Neural progenitor cell (in vitro differentiated cells): Measurements from ENCODE around the gene CLSTN2. TPM values are rescaled to one million over a fixed set of nuclear protein-coding genes. Genes with fewer than 3 reads are reported as not detected.

Experiments used
- DNase-seq: peaks from one replicate; pipeline ENCODE4 v3.0.0-alpha.2; 2016; ENCODE audit warnings: low spot score
- H2AFZ ChIP-seq: fragments of 200-600 bp; sonication (generic); replicated peaks from 2 replicates; pipeline ENCODE4 v1.6.1; 2016; ENCODE audit warnings: antibody characterized with exemption
- H3F3A ChIP-seq: fragments of 200-600 bp; sonication (generic); 2 replicates; pipeline ENCODE4 v1.6.1; 2016; ENCODE audit warnings: antibody characterized with exemption, low read depth
- H3K27ac ChIP-seq: fragments of 200-600 bp; sonication (generic); 2 replicates; pipeline ENCODE4 v1.5.1; 2016; ENCODE audit warnings: mild to moderate bottlenecking
- H3K27me3 ChIP-seq: fragments of 200-600 bp; sonication (generic); 2 replicates; pipeline ENCODE4 v1.6.1; 2016; ENCODE audit warnings: mild to moderate bottlenecking, moderate library complexity
- H3K36me3 ChIP-seq: fragments of 200-600 bp; sonication (generic); 2 replicates; pipeline ENCODE4 v1.5.1; 2016
- H3K4me1 ChIP-seq: fragments of 200-600 bp; sonication (generic); 2 replicates; pipeline ENCODE4 v1.6.1; 2016; ENCODE audit warnings: mixed run types
- H3K4me2 ChIP-seq: fragments of 200-600 bp; sonication (generic); 2 replicates; pipeline ENCODE4 v1.6.1; 2016
- H3K4me3 ChIP-seq: fragments of 200-600 bp; sonication (generic); 2 replicates; pipeline ENCODE4 v1.5.1; 2016
- H3K79me2 ChIP-seq: fragments of 200-600 bp; sonication (generic); 2 replicates; pipeline ENCODE4 v1.6.1; 2016; ENCODE audit warnings: low read depth
- H3K9ac ChIP-seq: fragments of 200-600 bp; sonication (generic); 2 replicates; pipeline ENCODE4 v1.6.1; 2016
- H3K9me3 ChIP-seq: fragments of 200-600 bp; sonication (generic); 2 replicates; pipeline ENCODE4 v1.5.1; 2016; ENCODE audit warnings: low read depth
- H4K20me1 ChIP-seq: fragments of 200-600 bp; sonication (generic); 2 replicates; pipeline ENCODE4 v1.6.1; 2016; ENCODE audit warnings: low read depth
- H3K27ac Mint-ChIP-seq: 3 replicates; pipeline ENCODE4 v1.8.0; 2021; ENCODE audit warnings: mixed read lengths
- H3K27me3 Mint-ChIP-seq: 2 replicates; pipeline ENCODE4 v1.8.0; 2022; ENCODE audit warnings: low read depth, mild to moderate bottlenecking, inconsistent platforms, moderate library complexity, mixed read lengths; ENCODE audit not compliant: insufficient read depth
- H3K36me3 Mint-ChIP-seq: 3 replicates; pipeline ENCODE4 v1.8.0; 2021; ENCODE audit warnings: mixed read lengths
- H3K4me1 Mint-ChIP-seq: 3 replicates; pipeline ENCODE4 v1.8.0; 2021; ENCODE audit warnings: mixed read lengths
- H3K4me3 Mint-ChIP-seq: 3 replicates; pipeline ENCODE4 v1.8.0; 2021; ENCODE audit warnings: mild to moderate bottlenecking, moderate library complexity, mixed read lengths
- H3K9me3 Mint-ChIP-seq: 3 replicates; pipeline ENCODE4 v1.8.0; 2020; ENCODE audit warnings: mixed read lengths
- EZH2 ChIP-seq: fragments of 200-600 bp; sonication (generic); IDR thresholded peaks from 2 replicates; pipeline ENCODE4 v1.6.1; 2017; ENCODE audit warnings: antibody characterized with exemption, mild to moderate bottlenecking, moderate library complexity
- EZH2phosphoT487 ChIP-seq: fragments of 200-600 bp; sonication (generic); IDR thresholded peaks from 2 replicates; pipeline ENCODE4 v1.6.1; 2017; ENCODE audit warnings: antibody characterized with exemption
- total RNA-seq: library from RNA; depleted of rRNA; stranded (reverse); fragments of >200 nt; gene quantifications from 2 replicates; pipeline ENCODE4 v1.2.3, GENCODE V29; 2015; ENCODE audit warnings: low replicate concordance
- TF ChIP-seq, protein P1 (sequence below): fragments of 200-600 bp; sonication (generic); IDR thresholded peaks from 2 replicates; pipeline ENCODE4 v1.5.1; 2017; ENCODE audit warnings: antibody characterized with exemption, mild to moderate bottlenecking

Gene CLSTN2
- total RNA-seq, 1 donor from 2014 or later = 0.22 TPM

DNA sequence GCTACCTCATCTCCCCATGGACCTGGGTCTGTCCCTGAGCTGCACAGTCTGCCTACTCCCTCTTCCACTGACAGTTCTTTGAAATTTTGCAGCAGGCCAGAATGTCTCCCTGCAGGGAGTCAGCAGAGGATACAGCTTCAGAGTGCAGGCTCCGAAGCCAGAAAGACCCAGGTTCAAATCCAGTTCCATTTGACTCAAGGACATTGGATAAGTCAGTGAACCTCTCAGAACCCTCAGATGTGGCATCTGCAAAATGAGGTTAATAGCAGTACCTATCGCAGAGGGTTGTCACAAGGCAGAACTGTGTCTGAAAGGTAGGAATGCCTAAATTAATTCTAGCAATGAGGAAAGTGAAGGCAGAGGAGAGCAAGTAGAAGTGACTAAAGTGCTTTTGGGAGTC lies 498.4 kb downstream of the CLSTN2 start:
- no peaks in the 10 kb centered on the region for H3K9me3 Mint-ChIP-seq
- no peak overlapping the region for H3K9ac ChIP-seq
- peaks cover 12% of the 10 kb centered on the region for H3K4me1 ChIP-seq
- no peak overlapping the region for H3K27ac ChIP-seq
- no peak overlapping the region for H3K4me3 Mint-ChIP-seq
- no peaks in the 10 kb centered on the region for H3K36me3 Mint-ChIP-seq
- no peak for DNase-seq
- H2AFZ ChIP-seq = no peak overlapping the region
- H3K27me3 ChIP-seq = no peaks in the 10 kb centered on the region
- no peak overlapping the region for H3K4me2 ChIP-seq
- peaks cover 34% of the 10 kb centered on the region for H3K4me1 Mint-ChIP-seq
- no peaks in the 10 kb centered on the region for H3K9me3 ChIP-seq
- TF ChIP-seq EZH2phosphoT487 (no peak), EZH2 (no peak)
- TF ChIP-seq, protein P1, sequence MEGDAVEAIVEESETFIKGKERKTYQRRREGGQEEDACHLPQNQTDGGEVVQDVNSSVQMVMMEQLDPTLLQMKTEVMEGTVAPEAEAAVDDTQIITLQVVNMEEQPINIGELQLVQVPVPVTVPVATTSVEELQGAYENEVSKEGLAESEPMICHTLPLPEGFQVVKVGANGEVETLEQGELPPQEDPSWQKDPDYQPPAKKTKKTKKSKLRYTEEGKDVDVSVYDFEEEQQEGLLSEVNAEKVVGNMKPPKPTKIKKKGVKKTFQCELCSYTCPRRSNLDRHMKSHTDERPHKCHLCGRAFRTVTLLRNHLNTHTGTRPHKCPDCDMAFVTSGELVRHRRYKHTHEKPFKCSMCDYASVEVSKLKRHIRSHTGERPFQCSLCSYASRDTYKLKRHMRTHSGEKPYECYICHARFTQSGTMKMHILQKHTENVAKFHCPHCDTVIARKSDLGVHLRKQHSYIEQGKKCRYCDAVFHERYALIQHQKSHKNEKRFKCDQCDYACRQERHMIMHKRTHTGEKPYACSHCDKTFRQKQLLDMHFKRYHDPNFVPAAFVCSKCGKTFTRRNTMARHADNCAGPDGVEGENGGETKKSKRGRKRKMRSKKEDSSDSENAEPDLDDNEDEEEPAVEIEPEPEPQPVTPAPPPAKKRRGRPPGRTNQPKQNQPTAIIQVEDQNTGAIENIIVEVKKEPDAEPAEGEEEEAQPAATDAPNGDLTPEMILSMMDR = no peak
- H3F3A ChIP-seq = no peaks in the 10 kb centered on the region
- H3K27me3 Mint-ChIP-seq = peaks cover 3% of the 10 kb centered on the region
- H3K79me2 ChIP-seq = no peaks in the 10 kb centered on the region
- H4K20me1 ChIP-seq = no peaks in the 10 kb centered on the region
- no peaks in the 10 kb centered on the region for H3K36me3 ChIP-seq
- H3K4me3 ChIP-seq = no peak overlapping the region
- no peak overlapping the region for H3K27ac Mint-ChIP-seq

DNA sequence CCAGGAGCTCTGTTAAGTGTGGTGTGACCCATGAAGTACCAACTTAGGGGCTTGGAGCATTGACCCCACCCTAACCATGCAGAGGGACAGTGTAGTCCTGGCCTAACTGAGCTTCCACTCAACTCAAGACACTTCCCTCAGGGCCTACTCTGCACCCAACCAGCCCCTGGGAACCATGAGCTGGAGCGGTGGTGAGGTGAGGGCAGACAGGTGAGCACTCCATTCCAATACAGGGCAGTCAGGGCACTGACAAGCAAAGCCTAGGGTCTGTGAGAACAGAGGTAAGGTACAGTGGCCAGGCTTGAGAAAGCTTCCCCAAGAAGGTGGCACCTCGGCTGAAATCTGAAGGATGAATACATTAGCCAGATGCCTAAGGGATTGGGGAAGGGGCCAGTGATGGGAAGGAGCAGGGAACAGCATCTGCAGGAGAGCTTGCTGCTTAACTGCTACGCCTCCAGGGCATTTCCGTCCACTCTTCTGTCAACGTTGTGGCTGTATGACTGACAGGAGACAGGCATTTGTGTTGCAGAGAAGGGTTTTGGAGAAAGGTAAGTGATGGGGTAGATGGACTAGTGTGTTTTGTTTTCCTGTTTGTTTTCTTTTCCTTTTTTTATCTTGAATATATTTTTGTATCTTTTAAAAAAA lies 499.4 kb downstream of the CLSTN2 start:
- Mint-ChIP-seq H3K27me3 (peaks cover 2% of the 10 kb centered on the region), H3K4me3 (no peak overlapping the region), H3K36me3 (no peaks in the 10 kb centered on the region), H3K9me3 (no peaks in the 10 kb centered on the region), H3K27ac (no peak overlapping the region), H3K4me1 (peaks cover 28% of the 10 kb centered on the region)
- no peaks in the 10 kb centered on the region for H3K79me2 ChIP-seq
- no peaks in the 10 kb centered on the region for H3F3A ChIP-seq
- H3K27ac ChIP-seq = no peak overlapping the region
- no peak for DNase-seq
- H3K4me3 ChIP-seq = no peak overlapping the region
- TF ChIP-seq, protein P1 = no peak
- TF ChIP-seq EZH2phosphoT487 (no peak), EZH2 (no peak)
- no peaks in the 10 kb centered on the region for H3K9me3 ChIP-seq
- no peak overlapping the region for H3K9ac ChIP-seq
- no peaks in the 10 kb centered on the region for H3K36me3 ChIP-seq
- no peak overlapping the region for H2AFZ ChIP-seq
- H4K20me1 ChIP-seq = no peaks in the 10 kb centered on the region
- peaks cover 8% of the 10 kb centered on the region for H3K4me1 ChIP-seq
- H3K27me3 ChIP-seq = no peaks in the 10 kb centered on the region
- H3K4me2 ChIP-seq = no peak overlapping the region

DNA sequence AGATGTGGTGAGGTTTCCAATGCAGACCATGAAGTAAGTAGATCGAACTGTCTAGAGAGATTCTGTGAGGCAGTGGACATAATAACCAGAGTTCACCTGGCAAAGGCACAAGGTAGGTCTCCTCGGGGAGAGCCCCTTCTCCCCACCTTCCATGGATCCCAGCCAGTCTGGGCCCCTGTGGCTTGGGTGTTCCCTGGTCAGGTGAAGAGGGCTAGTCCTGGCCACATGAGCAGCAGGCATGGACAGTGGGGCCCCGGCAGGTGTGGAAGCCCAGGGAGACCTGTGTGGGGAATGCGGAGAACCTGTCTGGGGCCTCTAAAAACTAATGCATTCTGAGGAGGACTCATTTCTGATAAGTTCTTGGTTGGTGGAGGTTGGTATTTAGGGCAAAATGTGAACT lies 501.4 kb downstream of the CLSTN2 start:
- Histone ChIP-seq H3F3A (no peaks in the 10 kb centered on the region), H3K4me1 (peaks cover 8% of the 10 kb centered on the region), H3K36me3 (no peaks in the 10 kb centered on the region), H2AFZ (no peak overlapping the region), H4K20me1 (no peaks in the 10 kb centered on the region), H3K9ac (no peak overlapping the region), H3K27ac (no peak overlapping the region), H3K27me3 (no peaks in the 10 kb centered on the region), H3K79me2 (no peaks in the 10 kb centered on the region), H3K9me3 (no peaks in the 10 kb centered on the region), H3K4me3 (no peak overlapping the region), H3K4me2 (no peak overlapping the region)
- no peak for TF ChIP-seq EZH2phosphoT487
- peaks cover 2% of the 10 kb centered on the region for H3K27me3 Mint-ChIP-seq
- no peak overlapping the region for H3K27ac Mint-ChIP-seq
- H3K4me1 Mint-ChIP-seq = peaks cover 21% of the 10 kb centered on the region
- H3K9me3 Mint-ChIP-seq = no peaks in the 10 kb centered on the region
- no peak overlapping the region for H3K4me3 Mint-ChIP-seq
- H3K36me3 Mint-ChIP-seq = no peaks in the 10 kb centered on the region
- DNase-seq = no peak

DNA sequence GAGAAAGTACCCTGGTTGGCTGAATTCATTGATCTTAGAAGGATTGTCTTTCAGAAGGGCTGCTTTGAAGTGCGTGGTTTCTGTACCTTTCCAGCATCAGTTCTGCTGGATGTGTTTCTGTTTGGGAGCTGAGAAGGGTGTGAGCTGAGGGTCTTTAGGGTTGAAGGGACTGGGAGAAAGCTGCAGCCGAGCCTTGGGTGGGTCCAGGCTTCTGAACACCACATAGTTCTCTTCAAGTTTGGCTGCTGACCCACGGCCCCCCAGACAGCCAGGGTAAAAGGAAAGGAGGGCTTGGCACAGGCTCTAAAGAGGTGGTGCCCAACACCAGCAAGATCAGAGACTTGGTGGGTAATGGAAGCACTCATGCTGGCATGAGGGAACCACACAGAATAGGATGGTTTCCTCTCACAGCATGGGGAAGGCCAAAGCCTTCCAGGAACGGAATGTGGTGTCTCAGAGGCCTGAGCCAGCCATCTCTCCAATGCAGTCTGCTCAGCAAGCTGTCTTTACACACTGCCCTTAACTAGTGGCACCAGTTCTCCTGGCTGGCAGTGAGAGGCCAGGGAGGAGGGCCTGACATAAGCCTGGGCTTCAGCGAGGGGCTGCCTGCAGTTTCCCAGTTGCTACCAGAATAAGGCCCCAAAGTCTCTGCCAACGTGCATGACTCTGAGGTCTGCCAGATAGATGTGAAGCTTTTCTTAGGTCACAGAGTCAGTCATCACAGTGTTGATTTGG lies 503.9 kb downstream of the CLSTN2 start:
- Mint-ChIP-seq H3K4me3 (no peak overlapping the region), H3K27me3 (peaks cover 7% of the 10 kb centered on the region), H3K36me3 (no peaks in the 10 kb centered on the region), H3K9me3 (no peaks in the 10 kb centered on the region), H3K27ac (peak overlapping the region; percentile 2), H3K4me1 (peaks cover 6% of the 10 kb centered on the region)
- no peak overlapping the region for H3K4me2 ChIP-seq
- no peak overlapping the region for H3K27ac ChIP-seq
- H3K9ac ChIP-seq = no peak overlapping the region
- H3K79me2 ChIP-seq = no peaks in the 10 kb centered on the region
- H3K36me3 ChIP-seq = no peaks in the 10 kb centered on the region
- no peak for TF ChIP-seq EZH2
- no peak for TF ChIP-seq EZH2phosphoT487
- TF ChIP-seq, protein P1 = no peak
- no peaks in the 10 kb centered on the region for H3K9me3 ChIP-seq
- no peak overlapping the region for H3K4me3 ChIP-seq
- no peaks in the 10 kb centered on the region for H4K20me1 ChIP-seq
- H3K4me1 ChIP-seq = no peaks in the 10 kb centered on the region
- no peak for DNase-seq
- no peaks in the 10 kb centered on the region for H3K27me3 ChIP-seq
- no peak overlapping the region for H2AFZ ChIP-seq
- H3F3A ChIP-seq = no peaks in the 10 kb centered on the region
